GM12878 (cell line): Measurements from ENCODE around the gene GMDS. TPM values are rescaled to one million over a fixed set of nuclear protein-coding genes. Genes with fewer than 3 reads are reported as not detected.

Source experiments
- ATF3 ChIP-seq: IDR thresholded peaks from 2 replicates; pipeline ENCODE4 v1.6.1; 2011; ENCODE audit warnings: low read depth, mild to moderate bottlenecking, low read length, moderate library complexity, borderline replicate concordance; ENCODE audit errors: extremely low read depth
- BRCA1 ChIP-seq: IDR thresholded peaks from 2 replicates; pipeline ENCODE4 v1.6.1; 2011; ENCODE audit warnings: low read depth, low read length, improper control_type of control experiment
- CHD4 ChIP-seq: fragments of 200-600 bp; sonication (generic); IDR thresholded peaks from 2 replicates; pipeline ENCODE4 v1.6.1; 2016; ENCODE audit warnings: mild to moderate bottlenecking
- CTCF ChIP-seq, 3 experiments: IDR thresholded peaks in 2 of 3; conservative IDR thresholded peaks in 1 of 3; 2 replicates each; pipeline ENCODE4 v1.5.1; 2011; ENCODE audit warnings: low read depth in 3 of 3, low read length in 3 of 3, mild to moderate bottlenecking in 3 of 3, control low read depth in 2 of 3, moderate library complexity in 2 of 3, inconsistent platforms in 1 of 3, mixed read lengths in 1 of 3; ENCODE audit not compliant: control insufficient read depth in 2 of 3, insufficient read depth in 1 of 3; ENCODE audit errors: extremely low read depth in 1 of 3
- E2F4 ChIP-seq: IDR thresholded peaks from 2 replicates; pipeline ENCODE4 v1.6.1; 2012; ENCODE audit warnings: low read depth, low read length, improper control_type of control experiment
- IKZF2 ChIP-seq, 2 experiments: fragments of 450-650 bp; IDR thresholded peaks; 2 replicates each; pipeline ENCODE4 v1.6.1; 2017; ENCODE audit warnings: mild to moderate bottlenecking in 2 of 2, moderate library complexity in 2 of 2
- MTA2 ChIP-seq: fragments of 450-650 bp; IDR thresholded peaks from 2 replicates; pipeline ENCODE4 v1.6.1; 2016; ENCODE audit warnings: low read depth, mild to moderate bottlenecking, moderate library complexity
- MTA3 ChIP-seq: IDR thresholded peaks from 2 replicates; pipeline ENCODE4 v1.6.1; 2012; ENCODE audit warnings: low read length, inconsistent platforms, borderline replicate concordance
- NFIC ChIP-seq: IDR thresholded peaks from 2 replicates; pipeline ENCODE4 v1.6.1; 2012; ENCODE audit warnings: low read depth, mild to moderate bottlenecking, inconsistent platforms, low read length, moderate library complexity
- NFYA ChIP-seq: IDR thresholded peaks from 2 replicates; pipeline ENCODE4 v1.6.1; 2011; ENCODE audit warnings: low read depth, mild to moderate bottlenecking, low read length, improper control_type of control experiment, borderline replicate concordance
- NFYB ChIP-seq: IDR thresholded peaks from 2 replicates; pipeline ENCODE4 v1.6.1; 2011; ENCODE audit warnings: low read depth, mild to moderate bottlenecking, low read length, improper control_type of control experiment, moderate library complexity; ENCODE audit not compliant: insufficient read depth
- NKRF ChIP-seq: fragments of 450-650 bp; conservative IDR thresholded peaks from 2 replicates; pipeline ENCODE4 v1.6.1; 2017; ENCODE audit warnings: mild to moderate bottlenecking, moderate library complexity
- POLR2AphosphoS2 ChIP-seq: IDR thresholded peaks from 2 replicates; pipeline ENCODE4 v1.6.1; 2011; ENCODE audit warnings: low read depth, mild to moderate bottlenecking, low read length, improper control_type of control experiment, moderate library complexity
- RBBP5 ChIP-seq: fragments of 200-600 bp; sonication (generic); conservative IDR thresholded peaks from 2 replicates; pipeline ENCODE4 v1.6.1; 2016
- REST ChIP-seq: IDR thresholded peaks from 2 replicates; pipeline ENCODE4 v1.6.1; 2012; ENCODE audit warnings: mild to moderate bottlenecking, low read depth, low read length
- RUNX3 ChIP-seq: IDR thresholded peaks from 2 replicates; pipeline ENCODE4 v1.6.1; 2012; ENCODE audit warnings: low read length, inconsistent platforms
- TCF12 ChIP-seq: IDR thresholded peaks from 2 replicates; pipeline ENCODE4 v1.6.1; 2011; ENCODE audit warnings: low read depth, mild to moderate bottlenecking, low read length
- TCF7 ChIP-seq: IDR thresholded peaks from 2 replicates; pipeline ENCODE4 v1.6.1; 2014; ENCODE audit warnings: antibody characterized with exemption, borderline replicate concordance
- YY1 ChIP-seq: IDR thresholded peaks from 2 replicates; pipeline ENCODE4 v1.6.1; 2011; ENCODE audit warnings: low read depth, mild to moderate bottlenecking, low read length
- ZNF384 ChIP-seq: IDR thresholded peaks from 2 replicates; pipeline ENCODE4 v1.6.1; 2012; ENCODE audit warnings: low read depth, mild to moderate bottlenecking, low read length, improper control_type of control experiment, borderline replicate concordance
- ZSCAN29 ChIP-seq: fragments of 450-650 bp; IDR thresholded peaks from 2 replicates; pipeline ENCODE4 v1.6.1; 2017; ENCODE audit warnings: mild to moderate bottlenecking, moderate library complexity
- polyA plus RNA-seq, 11 experiments: library from polyadenylated mRNA; depleted of rRNA in 4 of 11; unstranded in 6 of 11; stranded (reverse) in 5 of 11; fragments of >200 nt; fragmentation: Nextera tagmentation in 4 of 11; fragmentation: Illumina TruSeq in 1 of 11; extraction: Ambion mirVana in 4 of 11; extraction: Trizol in 1 of 11; gene quantifications; 1 replicate in 1 of 11; 2 replicates in 10 of 11; pipeline versions ENCODE4 v1.2.1 to v1.2.3, GENCODE V29; 2011 to 2016; ENCODE audit warnings: inconsistent platforms in 2 of 11, missing spikeins in 2 of 11, low read depth in 1 of 11
- total RNA-seq, 4 experiments: library from RNA; depleted of rRNA in 3 of 4; stranded (reverse); fragments of >200 nt in 3 of 4; fragmentation: Illumina TruSeq in 1 of 4; extraction: Trizol in 1 of 4; gene quantifications; 2 replicates each; pipeline versions ENCODE4 v1.2.1 to v1.2.3, GENCODE V29; 2013 to 2021

The GMDS gene
- total and polyA plus RNA-seq, 10 of the 15 experiments (the other 5 are each of a cell fraction or from before 2014, with no cell fraction given): 0.61 to 53.8 (median 29.3) TPM

GRCh38 chr6:1624058-1624850, 621.2 kb downstream of the GMDS start (continued):
- TF ChIP-seq NKRF (no peak), REST (no peak), ATF3 (no peak), ZSCAN29 (no peak), IKZF2 (IDR thresholded peaks at IDR 0.05) (peak in 1 of 2 experiments; percentile 23; a peak in 1 of 4 replicates), BRCA1 (no peak), NFIC (no peak), CTCF (IDR thresholded peaks at IDR 0.05 in 2 of 3, conservative IDR thresholded peaks at IDR 0.05 in 1 of 3; ENCODE audit: control insufficient read depth in 2 of 3, extremely low read depth in 1 of 3, insufficient read depth in 1 of 3, low read depth in 3 of 3, low read length in 3 of 3) (no peak), RUNX3 (peak; percentile 34), NFYB (no peak), TCF12 (no peak), E2F4 (no peak), MTA3 (no peak), TCF7 (no peak), NFYA (no peak), POLR2AphosphoS2 (no peak), RBBP5 (no peak), MTA2 (no peak), CHD4 (no peak), ZNF384 (no peak), YY1 (0 out of 2 replicates have a peak, but pooled peaks have one; percentile 16)
